ENCODE results near the gene SACM1L.

Gene SACM1L

GRCh38 chr3:45705839-45706808, 16.9 kb downstream of the SACM1L start:
- DNase-seq (ENCODE audit: low read depth, low spot score) = no peak
- peaks cover 10% of the 10 kb centered on the region; the same call in 1 of the 2 replicates for H3K36me3 ChIP-seq (ENCODE audit: insufficient read depth, low read length)
- no peak for TF ChIP-seq EZH2 (IDR thresholded peaks at IDR 0.05)

GRCh38 chr3:45711931-45712330, 22.7 kb downstream of the SACM1L start:
- H3K9me3 ChIP-seq (ENCODE audit: low read depth, low read length) = no peaks in the 10 kb centered on the region
- TF ChIP-seq EZH2 (IDR thresholded peaks at IDR 0.05) (no peak), POLR2AphosphoS5 (IDR thresholded peaks at IDR 0.05; ENCODE audit: borderline replicate concordance, low read depth, low read length) (no peak), FOXP2 (optimal IDR thresholded peaks at IDR 0.05; ENCODE audit: control extremely low read depth, extremely low read length, insufficient read depth) (no peak)
- H3K36me3 ChIP-seq (ENCODE audit: insufficient read depth, low read length) = peaks cover 4% of the 10 kb centered on the region
- H3K9ac ChIP-seq (ENCODE audit: insufficient read length) = no peak overlapping the region
- DNase-seq (ENCODE audit: low read depth, low spot score) = no peak
- no peak overlapping the region for H3K27ac ChIP-seq
- H3K4me3 ChIP-seq = no peak overlapping the region

More at GRCh38 chr3:45705839-45706808, 16.9 kb downstream of the SACM1L start:
- Histone ChIP-seq H3K9me3 (ENCODE audit: low read depth, low read length) (no peaks in the 10 kb centered on the region), H3K27ac (no peak overlapping the region), H3K9ac (ENCODE audit: insufficient read length) (no peak overlapping the region), H3K4me3 (no peak overlapping the region)

- TF ChIP-seq EZH2 (IDR thresholded peaks at IDR 0.05) = no peak
- no peak for TF ChIP-seq POLR2AphosphoS5 (IDR thresholded peaks at IDR 0.05; ENCODE audit: borderline replicate concordance, low read depth, low read length)
- no peak for TF ChIP-seq FOXP2 (optimal IDR thresholded peaks at IDR 0.05; ENCODE audit: control extremely low read depth, extremely low read length, insufficient read depth)
- peaks cover under 1% of the 10 kb centered on the region for H3K36me3 ChIP-seq (ENCODE audit: insufficient read depth, low read length)
- no peak overlapping the region for H3K27ac ChIP-seq
- no peak overlapping the region for H3K9ac ChIP-seq (ENCODE audit: insufficient read length)
- H3K4me3 ChIP-seq = no peak overlapping the region
- DNase-seq (ENCODE audit: low read depth, low spot score) = no peak
- H3K9me3 ChIP-seq (ENCODE audit: low read depth, low read length) = no peaks in the 10 kb centered on the region
These were observed 23.4 kb downstream of the SACM1L start for GRCh38 chr3:45712434-45713110.

- Histone ChIP-seq H3K9ac (ENCODE audit: insufficient read length) (no peak overlapping the region), H3K9me3 (ENCODE audit: low read depth, low read length) (no peaks in the 10 kb centered on the region), H3K4me3 (no peak overlapping the region), H3K36me3 (ENCODE audit: insufficient read depth, low read length) (no peaks in the 10 kb centered on the region; the same call in none of the 2 replicates), H3K27ac (no peak overlapping the region)
- no peak for DNase-seq (ENCODE audit: low read depth, low spot score)
- TF ChIP-seq FOXP2 (optimal IDR thresholded peaks at IDR 0.05; ENCODE audit: control extremely low read depth, extremely low read length, insufficient read depth) = no peak
- TF ChIP-seq EZH2 (IDR thresholded peaks at IDR 0.05) = no peak
- TF ChIP-seq POLR2AphosphoS5 (IDR thresholded peaks at IDR 0.05; ENCODE audit: borderline replicate concordance, low read depth, low read length) = no peak
These were observed 26.7 kb downstream of the SACM1L start for GRCh38 chr3:45715945-45716344.

- Histone ChIP-seq H3K27ac (no peak overlapping the region), H3K36me3 (ENCODE audit: insufficient read depth, low read length) (no peaks in the 10 kb centered on the region; the same call in 1 of the 2 replicates), H3K9ac (ENCODE audit: insufficient read length) (no peak overlapping the region), H3K9me3 (ENCODE audit: low read depth, low read length) (no peaks in the 10 kb centered on the region), H3K4me3 (no peak overlapping the region)
- DNase-seq (ENCODE audit: low read depth, low spot score) = no peak
- TF ChIP-seq FOXP2 (optimal IDR thresholded peaks at IDR 0.05; ENCODE audit: control extremely low read depth, extremely low read length, insufficient read depth) (no peak), POLR2AphosphoS5 (IDR thresholded peaks at IDR 0.05; ENCODE audit: borderline replicate concordance, low read depth, low read length) (no peak), EZH2 (IDR thresholded peaks at IDR 0.05) (no peak)
These were observed 27.7 kb downstream of the SACM1L start for GRCh38 chr3:45716790-45717336.

GRCh38 chr3:45719655-45720487, 30.7 kb downstream of the SACM1L start:
- Histone ChIP-seq H3K9me3 (ENCODE audit: low read depth, low read length) (no peaks in the 10 kb centered on the region), H3K36me3 (ENCODE audit: insufficient read depth, low read length) (peaks cover 16% of the 10 kb centered on the region), H3K27ac (peak overlapping the region; percentile 42; the same call in 1 of the 2 replicates), H3K9ac (ENCODE audit: insufficient read length) (no peak overlapping the region), H3K4me3 (no peak overlapping the region)
- no peak for DNase-seq (ENCODE audit: low read depth, low spot score)
- TF ChIP-seq FOXP2 (optimal IDR thresholded peaks at IDR 0.05; ENCODE audit: control extremely low read depth, extremely low read length, insufficient read depth) = no peak
- no peak for TF ChIP-seq EZH2 (IDR thresholded peaks at IDR 0.05)
- TF ChIP-seq POLR2AphosphoS5 (IDR thresholded peaks at IDR 0.05; ENCODE audit: borderline replicate concordance, low read depth, low read length) = no peak

GRCh38 chr3:45724911-45725310, 35.7 kb downstream of the SACM1L start:
- H3K9me3 ChIP-seq (ENCODE audit: low read depth, low read length) = no peaks in the 10 kb centered on the region
- no peak overlapping the region for H3K4me3 ChIP-seq
- H3K36me3 ChIP-seq (ENCODE audit: insufficient read depth, low read length) = peaks cover 29% of the 10 kb centered on the region
- H3K27ac ChIP-seq = no peak overlapping the region
- TF ChIP-seq FOXP2 (optimal IDR thresholded peaks at IDR 0.05; ENCODE audit: control extremely low read depth, extremely low read length, insufficient read depth) = no peak
- TF ChIP-seq EZH2 (IDR thresholded peaks at IDR 0.05) = no peak
- no peak for TF ChIP-seq POLR2AphosphoS5 (IDR thresholded peaks at IDR 0.05; ENCODE audit: borderline replicate concordance, low read depth, low read length)
- DNase-seq (ENCODE audit: low read depth, low spot score) = no peak
- no peak overlapping the region for H3K9ac ChIP-seq (ENCODE audit: insufficient read length)
